ENCODE data around the gene NLGN4Y. TPM values are rescaled to one million over a fixed set of nuclear protein-coding genes. Genes with fewer than 3 reads are reported as not detected.

Gene NLGN4Y
- total and polyA plus RNA-seq, 2 experiments from 2014 or later: not detected

- DNase-seq (ENCODE audit: low spot score): no peak
- H3K27me3 ChIP-seq: no peaks in the 10 kb centered on the region
- H4K20me1 ChIP-seq (ENCODE audit: insufficient read depth, poor library complexity, severe bottlenecking): no peaks in the 10 kb centered on the region
- no peak overlapping the region for H3K4me2 ChIP-seq
- no peaks in the 10 kb centered on the region for H3K9me2 ChIP-seq (replicated peaks; ENCODE audit: insufficient read depth)
- H3K4me3 ChIP-seq: no peak overlapping the region
- H3K36me3 ChIP-seq (replicated peaks; ENCODE audit: insufficient read depth, low read depth): no peaks in the 10 kb centered on the region
- H2AFZ ChIP-seq: no peak overlapping the region
- H3K4me1 ChIP-seq (ENCODE audit: insufficient read depth): no peaks in the 10 kb centered on the region
- H3K9me3 ChIP-seq (ENCODE audit: low read depth): no peaks in the 10 kb centered on the region
- no CpG with 5 or more reads among the region's 2 CpGs for WGBS (ENCODE audit: low lambda C conversion rate, missing lambda C conversion rate)
- TF ChIP-seq CTCF (IDR thresholded peaks at IDR 0.05; ENCODE audit: poor library complexity) (no peak), EZH2phosphoT487 (IDR thresholded peaks at IDR 0.05; ENCODE audit: low read depth, severe bottlenecking, unreplicated experiment) (no peak), EZH2 (IDR thresholded peaks at IDR 0.05; ENCODE audit: borderline replicate concordance) (no peak)
- H3K79me2 ChIP-seq: no peaks in the 10 kb centered on the region
- H3K27ac ChIP-seq: no peak overlapping the region
Observed at GRCh38 chrY:14498071-14498470, 26.3 kb upstream of the NLGN4Y start.

- H3K4me3 ChIP-seq: no peak overlapping the region
- TF ChIP-seq EZH2phosphoT487 (IDR thresholded peaks at IDR 0.05; ENCODE audit: low read depth, severe bottlenecking, unreplicated experiment) (no peak), CTCF (IDR thresholded peaks at IDR 0.05; ENCODE audit: poor library complexity) (no peak), EZH2 (IDR thresholded peaks at IDR 0.05; ENCODE audit: borderline replicate concordance) (no peak)
- no CpG with 5 or more reads among the region's 2 CpGs for WGBS (ENCODE audit: low lambda C conversion rate, missing lambda C conversion rate)
Observed at GRCh38 chrY:14504592-14504991, 19.7 kb upstream of the NLGN4Y start.

GRCh38 chrY:14522379-14522950 lies 1.9 kb upstream of the NLGN4Y start:
- no peak overlapping the region for H3K4me3 ChIP-seq
- TF ChIP-seq CTCF (IDR thresholded peaks at IDR 0.05; ENCODE audit: poor library complexity) (no peak), EZH2phosphoT487 (IDR thresholded peaks at IDR 0.05; ENCODE audit: low read depth, severe bottlenecking, unreplicated experiment) (no peak), EZH2 (IDR thresholded peaks at IDR 0.05; ENCODE audit: borderline replicate concordance) (no peak)

More at GRCh38 chrY:14504592-14504991, 19.7 kb upstream of the NLGN4Y start:
- H2AFZ ChIP-seq: no peak overlapping the region
- DNase-seq (ENCODE audit: low spot score): no peak
- H3K79me2 ChIP-seq: no peaks in the 10 kb centered on the region
- H3K36me3 ChIP-seq (replicated peaks; ENCODE audit: insufficient read depth, low read depth): no peaks in the 10 kb centered on the region
- no peaks in the 10 kb centered on the region for H3K4me1 ChIP-seq (ENCODE audit: insufficient read depth)
- no peaks in the 10 kb centered on the region for H3K9me3 ChIP-seq (ENCODE audit: low read depth)
- H3K4me2 ChIP-seq: no peak overlapping the region
- H4K20me1 ChIP-seq (ENCODE audit: insufficient read depth, poor library complexity, severe bottlenecking): no peaks in the 10 kb centered on the region
- no peaks in the 10 kb centered on the region for H3K27me3 ChIP-seq
- H3K27ac ChIP-seq: no peak overlapping the region
- H3K9me2 ChIP-seq (replicated peaks; ENCODE audit: insufficient read depth): no peaks in the 10 kb centered on the region

More at GRCh38 chrY:14522379-14522950, 1.9 kb upstream of the NLGN4Y start:
- H3K9me2 ChIP-seq (replicated peaks; ENCODE audit: insufficient read depth): no peaks in the 10 kb centered on the region
- H3K27ac ChIP-seq: no peak overlapping the region
- DNase-seq (ENCODE audit: low spot score): no peak
- no peak overlapping the region for H3K4me2 ChIP-seq
- no peaks in the 10 kb centered on the region for H3K27me3 ChIP-seq
- no peaks in the 10 kb centered on the region for H3K9me3 ChIP-seq (ENCODE audit: low read depth)
- no peaks in the 10 kb centered on the region for H3K36me3 ChIP-seq (replicated peaks; ENCODE audit: insufficient read depth, low read depth)
- H2AFZ ChIP-seq: no peak overlapping the region
- no peaks in the 10 kb centered on the region for H3K79me2 ChIP-seq
- H3K4me1 ChIP-seq (ENCODE audit: insufficient read depth): no peaks in the 10 kb centered on the region
- no CpG with 5 or more reads among the region's 14 CpGs for WGBS (ENCODE audit: low lambda C conversion rate, missing lambda C conversion rate)
- H4K20me1 ChIP-seq (ENCODE audit: insufficient read depth, poor library complexity, severe bottlenecking): no peaks in the 10 kb centered on the region

Data from hepatocyte (in vitro differentiated cells).